ENCODE data around the gene CEP76.

GRCh38 chr18:12652861-12653401 lies 49.6 kb downstream of the CEP76 start:
- TF ChIP-seq, protein P1, sequence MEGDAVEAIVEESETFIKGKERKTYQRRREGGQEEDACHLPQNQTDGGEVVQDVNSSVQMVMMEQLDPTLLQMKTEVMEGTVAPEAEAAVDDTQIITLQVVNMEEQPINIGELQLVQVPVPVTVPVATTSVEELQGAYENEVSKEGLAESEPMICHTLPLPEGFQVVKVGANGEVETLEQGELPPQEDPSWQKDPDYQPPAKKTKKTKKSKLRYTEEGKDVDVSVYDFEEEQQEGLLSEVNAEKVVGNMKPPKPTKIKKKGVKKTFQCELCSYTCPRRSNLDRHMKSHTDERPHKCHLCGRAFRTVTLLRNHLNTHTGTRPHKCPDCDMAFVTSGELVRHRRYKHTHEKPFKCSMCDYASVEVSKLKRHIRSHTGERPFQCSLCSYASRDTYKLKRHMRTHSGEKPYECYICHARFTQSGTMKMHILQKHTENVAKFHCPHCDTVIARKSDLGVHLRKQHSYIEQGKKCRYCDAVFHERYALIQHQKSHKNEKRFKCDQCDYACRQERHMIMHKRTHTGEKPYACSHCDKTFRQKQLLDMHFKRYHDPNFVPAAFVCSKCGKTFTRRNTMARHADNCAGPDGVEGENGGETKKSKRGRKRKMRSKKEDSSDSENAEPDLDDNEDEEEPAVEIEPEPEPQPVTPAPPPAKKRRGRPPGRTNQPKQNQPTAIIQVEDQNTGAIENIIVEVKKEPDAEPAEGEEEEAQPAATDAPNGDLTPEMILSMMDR (IDR thresholded peaks at IDR 0.05): no peak
- no peak for TF ChIP-seq POLR2AphosphoS5 (IDR thresholded peaks at IDR 0.05)
- no peak for TF ChIP-seq POLR2A (IDR thresholded peaks at IDR 0.05)
- no peak for TF ChIP-seq EP300 (IDR thresholded peaks at IDR 0.05)

Data from sigmoid colon (tissue), 4 donors.